OCI-LY7 (cell line): Measurements from ENCODE around the gene NFATC4. TPM values are rescaled to one million over a fixed set of nuclear protein-coding genes. Genes with fewer than 3 reads are reported as not detected.

ENCODE experiments used
- BruUV-seq: library from RNA; stranded (reverse); fragments of 400-500 nt; replicated peaks from 2 replicates; lab custom pipeline; 2021; lab: Mats Ljungman, UMichigan
- CTCF ChIA-PET: fragments of 300-600 bp; sonication (Branson Sonifier 250); formaldehyde crosslinking; loops from one replicate; lab custom pipeline; 2022; ENCODE audit warnings: antibody characterized with exemption; ENCODE audit not compliant: unreplicated experiment; lab: Charles Lee
- POLR2A ChIA-PET: fragments of 300-600 bp; sonication (Branson Sonifier 250); formaldehyde crosslinking; loops from one replicate; lab custom pipeline; 2022; ENCODE audit warnings: antibody characterized with exemption; lab: Charles Lee
- DNase-seq: peaks from one replicate; pipeline ENCODE4 v3.0.0-alpha.2; 2015; ENCODE audit warnings: low spot score
- H2AFZ ChIP-seq: fragments of 200-600 bp; sonication (generic), shearing (Covaris generic); 2 replicates; pipeline ENCODE4 v1.6.1; 2014; ENCODE audit warnings: mild to moderate bottlenecking, antibody characterized with exemption, low read length, moderate library complexity
- H3K27ac ChIP-seq: fragments of 200-600 bp; sonication (generic); 2 replicates; pipeline ENCODE4 v1.5.1; 2014; ENCODE audit warnings: mixed run types, low read depth, mild to moderate bottlenecking, moderate library complexity, low read length, inconsistent platforms; ENCODE audit not compliant: poor library complexity, severe bottlenecking
- H3K36me3 ChIP-seq: fragments of 200-600 bp; sonication (generic); 2 replicates; pipeline ENCODE4 v1.6.1; 2014; ENCODE audit warnings: mild to moderate bottlenecking, antibody characterized with exemption, low read length, moderate library complexity, mixed read lengths; ENCODE audit not compliant: insufficient read depth
- H3K4me1 ChIP-seq: fragments of 200-600 bp; sonication (generic); 2 replicates; pipeline ENCODE4 v1.5.1; 2014; ENCODE audit warnings: mild to moderate bottlenecking, low read length; ENCODE audit not compliant: insufficient read depth, poor library complexity, severe bottlenecking
- H3K4me2 ChIP-seq: fragments of 200-600 bp; sonication (generic); 2 replicates; pipeline ENCODE4 v1.6.1; 2014; ENCODE audit warnings: mild to moderate bottlenecking, low read length
- H3K4me3 ChIP-seq: fragments of 200-600 bp; sonication (generic); 2 replicates; pipeline ENCODE4 v1.5.1; 2014; ENCODE audit warnings: mild to moderate bottlenecking, low read depth, low read length; ENCODE audit not compliant: poor library complexity, severe bottlenecking
- H3K79me2 ChIP-seq: fragments of 200-600 bp; sonication (generic); 2 replicates; pipeline ENCODE4 v1.6.1; 2016; ENCODE audit warnings: low read depth, mild to moderate bottlenecking, low read length, moderate library complexity, mixed read lengths; ENCODE audit not compliant: insufficient read depth
- H3K9me2 ChIP-seq: fragments of 200-600 bp; sonication (generic); 2 replicates; pipeline ENCODE4 v1.6.1; 2016; ENCODE audit warnings: mild to moderate bottlenecking, low read length, mixed read lengths; ENCODE audit not compliant: insufficient read depth
- H3K9me3 ChIP-seq: fragments of 200-600 bp; sonication (generic); 2 replicates; pipeline ENCODE4 v1.6.1; 2014; ENCODE audit warnings: mild to moderate bottlenecking, mixed run types, low read length, mixed read lengths
- H4K20me1 ChIP-seq: fragments of 200-600 bp; sonication (generic); 2 replicates; pipeline ENCODE4 v1.6.1; 2014; ENCODE audit warnings: mild to moderate bottlenecking, antibody characterized with exemption, low read length, moderate library complexity, mixed read lengths; ENCODE audit not compliant: insufficient read depth
- EZH2phosphoT487 ChIP-seq: fragments of 200-600 bp; sonication (generic); IDR thresholded peaks from 2 replicates; pipeline ENCODE4 v1.6.1; 2018; ENCODE audit warnings: low read depth, borderline replicate concordance, mild to moderate bottlenecking, mixed run types, antibody characterized with exemption, low read length, moderate library complexity, mixed read lengths
- intact Hi-C: fragments of 100-400 bp; cut with micrococcal nuclease; formaldehyde crosslinking; loops from one replicate; pipeline ENCODE4 v1.10.0; 2022; ENCODE audit not compliant: unreplicated experiment
- total RNA-seq, 2 experiments: library from RNA; depleted of rRNA in 1 of 2; stranded (reverse); fragments of >200 nt in 1 of 2; shearing (Covaris generic) in 1 of 2; gene quantifications; 2 replicates each; pipeline ENCODE4 v1.2.3, GENCODE V29; 2014 to 2022
- TF ChIP-seq, protein P1 (sequence below): fragments of 200-600 bp; sonication (generic); conservative IDR thresholded peaks from 2 replicates; pipeline ENCODE4 v1.5.1; 2014; ENCODE audit warnings: mild to moderate bottlenecking, antibody characterized with exemption, low read length, moderate library complexity, mixed read lengths

NFATC4 gene
- total RNA-seq, 2 experiments from 2014 or later = 72.2 to 96.6 TPM

DNA sequence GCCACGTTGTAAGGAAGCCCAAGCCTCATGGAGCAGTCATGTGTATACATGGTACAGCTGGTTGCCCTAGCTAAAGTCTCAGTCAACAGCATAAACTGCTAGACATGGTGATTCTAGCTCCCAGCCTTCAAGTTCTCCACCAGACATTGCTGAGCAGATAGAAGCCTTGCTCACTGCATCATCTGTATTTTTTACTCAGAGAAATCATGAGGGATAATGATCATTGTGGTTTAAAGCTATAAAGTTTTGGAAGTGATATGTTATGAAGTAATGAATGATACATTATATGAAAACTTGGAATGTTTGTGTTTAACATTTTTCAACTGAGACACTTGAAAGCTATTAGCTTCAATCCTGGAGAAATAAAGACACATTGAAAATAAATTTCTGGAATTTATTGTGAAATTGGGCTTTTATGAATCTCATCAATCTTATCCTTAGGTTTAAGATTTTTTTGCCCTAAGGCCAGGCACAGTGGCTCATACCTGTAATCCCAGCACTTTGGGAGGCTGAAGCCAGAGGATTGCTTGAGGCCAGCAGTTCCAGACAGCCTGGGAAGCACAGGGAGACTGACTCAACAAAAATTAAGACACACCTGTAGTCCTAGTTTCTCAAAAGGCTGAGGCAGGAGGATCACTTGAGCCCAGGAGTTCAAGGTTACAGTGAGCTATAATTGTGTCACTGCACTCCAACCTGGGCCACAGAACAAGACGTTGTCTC lies 5.6 kb upstream of the NFATC4 start:
- intact Hi-C loops = loop anchor here (10.0 kb wide), 1 partner anchor 798 kb away; the partner anchor contains the start of gene AP1G2
- POLR2A ChIA-PET = interaction anchor here (0.6 to 4.0 kb wide), 8 partner anchors 11 to 235 kb away, joined by 3 to 17 read pairs (median 4); partner anchors contain the start of genes CBLN3, KHNYN and RIPK3

DNA sequence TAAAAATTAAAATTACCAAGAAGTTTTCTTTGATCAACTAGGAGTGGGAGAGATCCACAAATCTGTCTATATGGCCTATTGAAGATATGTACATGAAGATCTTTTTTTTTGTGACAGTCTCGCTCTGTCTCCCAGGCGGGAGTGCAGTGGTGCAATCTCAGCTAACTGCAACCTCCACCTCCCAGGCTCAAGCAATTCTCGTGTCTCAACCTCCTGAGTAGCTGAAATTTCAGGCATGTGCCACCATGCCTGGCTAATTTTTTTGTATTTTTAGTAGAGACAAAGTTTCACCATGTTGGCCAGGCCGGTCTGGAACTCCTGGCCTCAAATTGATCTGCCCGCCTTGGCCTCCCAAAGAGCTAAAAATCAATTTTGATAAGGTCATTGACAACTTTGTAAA lies 4.6 kb upstream of the NFATC4 start:
- TF ChIP-seq, protein P1, sequence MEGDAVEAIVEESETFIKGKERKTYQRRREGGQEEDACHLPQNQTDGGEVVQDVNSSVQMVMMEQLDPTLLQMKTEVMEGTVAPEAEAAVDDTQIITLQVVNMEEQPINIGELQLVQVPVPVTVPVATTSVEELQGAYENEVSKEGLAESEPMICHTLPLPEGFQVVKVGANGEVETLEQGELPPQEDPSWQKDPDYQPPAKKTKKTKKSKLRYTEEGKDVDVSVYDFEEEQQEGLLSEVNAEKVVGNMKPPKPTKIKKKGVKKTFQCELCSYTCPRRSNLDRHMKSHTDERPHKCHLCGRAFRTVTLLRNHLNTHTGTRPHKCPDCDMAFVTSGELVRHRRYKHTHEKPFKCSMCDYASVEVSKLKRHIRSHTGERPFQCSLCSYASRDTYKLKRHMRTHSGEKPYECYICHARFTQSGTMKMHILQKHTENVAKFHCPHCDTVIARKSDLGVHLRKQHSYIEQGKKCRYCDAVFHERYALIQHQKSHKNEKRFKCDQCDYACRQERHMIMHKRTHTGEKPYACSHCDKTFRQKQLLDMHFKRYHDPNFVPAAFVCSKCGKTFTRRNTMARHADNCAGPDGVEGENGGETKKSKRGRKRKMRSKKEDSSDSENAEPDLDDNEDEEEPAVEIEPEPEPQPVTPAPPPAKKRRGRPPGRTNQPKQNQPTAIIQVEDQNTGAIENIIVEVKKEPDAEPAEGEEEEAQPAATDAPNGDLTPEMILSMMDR = no peak
- TF ChIP-seq EZH2phosphoT487 = no peak
- Histone ChIP-seq H3K9me2 (no peaks in the 10 kb centered on the region), H3K4me2 (no peak overlapping the region), H3K27ac (no peak overlapping the region), H4K20me1 (no peaks in the 10 kb centered on the region), H3K4me3 (no peak overlapping the region), H2AFZ (no peak overlapping the region), H3K79me2 (peaks cover 3% of the 10 kb centered on the region; the same call in 1 of the 2 replicates), H3K4me1 (peaks cover 20% of the 10 kb centered on the region), H3K36me3 (no peaks in the 10 kb centered on the region), H3K9me3 (no peaks in the 10 kb centered on the region)
- ChIA-PET CTCF (no interaction called here), POLR2A (interaction anchor here (0.7 to 4.0 kb wide), 4 partner anchors 17 to 80 kb away, joined by 4 to 17 read pairs (median 6); partner anchors contain the start of genes CBLN3, KHNYN and RIPK3)
- BruUV-seq = no TSS peak
- DNase-seq = no peak
- intact Hi-C loops = loop anchor here (10.0 kb wide), 1 partner anchor 799 kb away; the partner anchor contains the start of gene AP1G2

More for the DNA sequence above, 5.6 kb upstream of the NFATC4 start:
- CTCF ChIA-PET = interaction anchor here (0.6 to 2.2 kb wide), 6 partner anchors 22 to 74 kb away, joined by 3 to 14 read pairs (median 3); partner anchors contain the start of gene RIPK3
- no peak overlapping the region for H2AFZ ChIP-seq
- H3K9me2 ChIP-seq = no peaks in the 10 kb centered on the region
- H3K4me1 ChIP-seq = peaks cover 18% of the 10 kb centered on the region
- no peak overlapping the region for H3K4me3 ChIP-seq
- no peak overlapping the region for H3K4me2 ChIP-seq
- no peaks in the 10 kb centered on the region for H3K9me3 ChIP-seq
- no peak overlapping the region for H3K27ac ChIP-seq
- BruUV-seq = no TSS peak
- no peaks in the 10 kb centered on the region for H4K20me1 ChIP-seq
- no peak for DNase-seq
- H3K36me3 ChIP-seq = no peaks in the 10 kb centered on the region
- TF ChIP-seq, protein P1 = no peak
- TF ChIP-seq EZH2phosphoT487 = no peak
- H3K79me2 ChIP-seq = no peaks in the 10 kb centered on the region
